ENCODE data around the gene TMEM175. TPM values are rescaled to one million over a fixed set of nuclear protein-coding genes. Genes with fewer than 3 reads are reported as not detected.

TMEM175 gene
- total and polyA plus RNA-seq, 2 of the 13 experiments (the other 11 are each of a cell fraction or from before 2014, with no cell fraction given): 5.1 to 9.9 TPM

DNA sequence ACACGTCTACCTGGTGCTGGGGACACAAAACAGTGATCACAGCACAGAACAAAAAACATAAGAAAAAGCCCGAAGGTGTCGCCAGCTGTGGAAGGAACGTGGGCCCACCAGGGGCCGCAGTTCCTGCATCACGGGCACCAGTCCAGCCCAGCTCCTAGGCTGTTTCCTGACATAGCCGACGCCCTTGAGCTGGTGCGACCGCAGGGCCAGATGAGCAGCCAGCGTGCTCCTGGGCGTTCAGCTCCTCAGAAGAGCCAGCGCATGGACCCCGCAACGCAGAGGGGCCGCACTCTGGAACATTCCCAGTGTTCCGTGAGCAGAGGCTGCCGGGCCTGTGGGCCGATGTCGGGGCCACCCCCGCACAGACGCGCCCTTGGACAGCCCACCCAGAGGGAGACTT is 44.2 kb upstream of the TMEM175 start:
- DNase-seq (ENCODE audit: low spot score) (no peak), FAIRE-seq (no peak), ATAC-seq (no peak)
- POLR2A ChIA-PET: no interaction called here
- Histone ChIP-seq H3K9me3 (ENCODE audit: low read length) (no peaks in the 10 kb centered on the region), H3K79me2 (ENCODE audit: insufficient read depth, low read length) (no peaks in the 10 kb centered on the region), H4K20me1 (ENCODE audit: insufficient read depth, low read length) (no peaks in the 10 kb centered on the region), H3K27ac (ENCODE audit: extremely low read length, insufficient read depth, low read length) (no peak overlapping the region), H3K4me3 (replicated peaks in 1 of 3; ENCODE audit: insufficient read depth in 1 of 3, low read depth in 2 of 3, low read length in 3 of 3) (no peak overlapping the region), H3K36me3 (replicated peaks in 1 of 2; ENCODE audit: control insufficient read depth in 1 of 2, insufficient read depth in 2 of 2, low read length in 2 of 2) (peaks cover 9 to 27% of the 10 kb centered on the region in 2 experiments; a peak in 4 of 5 replicates), H3K27me3 (ENCODE audit: control insufficient read depth in 1 of 2, insufficient read depth in 2 of 2, low read length in 2 of 2) (no peaks in the 10 kb centered on the region), H3K4me2 (ENCODE audit: low read depth, low read length) (no peak overlapping the region), H3K4me1 (ENCODE audit: insufficient read depth, low read length) (no peaks in the 10 kb centered on the region), H3K9ac (ENCODE audit: insufficient read depth, low read depth, low read length) (no peak overlapping the region), H2AFZ (ENCODE audit: low read length) (no peak overlapping the region)
- in situ Hi-C loops (cut with HindIII; ENCODE audit: extremely low pct_ligation_motif_present, low pct_unique_long_range_greater_than_20kb) (no loop called here), intact Hi-C loops (cut with micrococcal nuclease; ENCODE audit: unreplicated experiment) (no loop called here)
- no TSS peak for BruUV-seq (replicated peaks)
- CTCF ChIA-PET (ENCODE audit: low intra/inter-chr PET ratio, low total read pairs): no interaction called here
- TF ChIP-seq KDM1A (CRISPR knock-in tag; IDR thresholded peaks at IDR 0.05) (no peak), NFE2 (CRISPR knock-in tag; IDR thresholded peaks at IDR 0.05) (no peak)
- WGBS (ENCODE audit: low lambda C conversion rate): 87% methylated on average over 4 of the region's 23 CpGs

DNA sequence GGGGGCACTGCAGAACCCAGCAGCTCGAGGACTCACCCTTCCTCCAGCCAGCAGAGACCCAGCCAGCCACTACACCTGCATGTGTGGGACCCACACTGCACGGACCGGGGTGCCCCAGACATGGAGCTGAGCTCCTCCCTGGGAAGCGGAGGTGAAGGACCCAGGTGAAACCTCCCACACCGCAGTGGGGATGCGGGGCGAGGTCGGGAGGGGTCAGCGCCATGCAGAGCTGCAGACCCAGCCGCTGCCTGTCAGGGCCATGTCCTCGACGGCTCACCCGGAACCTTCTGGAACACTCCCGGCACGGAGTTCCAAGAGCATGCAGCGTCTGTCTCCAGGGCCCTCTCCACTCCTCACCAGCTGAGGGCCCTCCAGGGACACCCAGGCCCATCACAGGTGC is 42.7 kb upstream of the TMEM175 start:
- Histone ChIP-seq H3K9me3 (ENCODE audit: low read length) (no peaks in the 10 kb centered on the region), H3K79me2 (ENCODE audit: insufficient read depth, low read length) (no peaks in the 10 kb centered on the region), H3K4me2 (ENCODE audit: low read depth, low read length) (no peak overlapping the region), H3K36me3 (replicated peaks in 1 of 2; ENCODE audit: control insufficient read depth in 1 of 2, insufficient read depth in 2 of 2, low read length in 2 of 2) (peaks cover 7 to 24% of the 10 kb centered on the region in 2 experiments; a peak in 4 of 5 replicates), H3K4me1 (ENCODE audit: insufficient read depth, low read length) (no peaks in the 10 kb centered on the region), H2AFZ (ENCODE audit: low read length) (no peak overlapping the region), H3K27ac (ENCODE audit: extremely low read length, insufficient read depth, low read length) (no peak overlapping the region), H3K9ac (ENCODE audit: insufficient read depth, low read depth, low read length) (no peak overlapping the region), H4K20me1 (ENCODE audit: insufficient read depth, low read length) (no peaks in the 10 kb centered on the region), H3K4me3 (replicated peaks in 1 of 3; ENCODE audit: insufficient read depth in 1 of 3, low read depth in 2 of 3, low read length in 3 of 3) (no peak overlapping the region), H3K27me3 (ENCODE audit: control insufficient read depth in 1 of 2, insufficient read depth in 2 of 2, low read length in 2 of 2) (no peaks in the 10 kb centered on the region)
- CTCF ChIA-PET (ENCODE audit: low intra/inter-chr PET ratio, low total read pairs): no interaction called here
- POLR2A ChIA-PET: no interaction called here
- FAIRE-seq (no peak), DNase-seq (ENCODE audit: low spot score) (no peak), ATAC-seq (no peak)
- intact Hi-C loops (cut with micrococcal nuclease; ENCODE audit: unreplicated experiment): no loop called here
- no TSS peak for BruUV-seq (replicated peaks)
- in situ Hi-C loops (cut with HindIII; ENCODE audit: extremely low pct_ligation_motif_present, low pct_unique_long_range_greater_than_20kb): no loop called here
- 100% methylated on average over 1 of the region's 16 CpGs for WGBS (ENCODE audit: low lambda C conversion rate)
- no peak for TF ChIP-seq NBN (conservative IDR thresholded peaks at IDR 0.05)
- no peak for TF ChIP-seq RXRB (CRISPR knock-in tag; IDR thresholded peaks at IDR 0.05; ENCODE audit: borderline replicate concordance)
- TF ChIP-seq, protein P1, sequence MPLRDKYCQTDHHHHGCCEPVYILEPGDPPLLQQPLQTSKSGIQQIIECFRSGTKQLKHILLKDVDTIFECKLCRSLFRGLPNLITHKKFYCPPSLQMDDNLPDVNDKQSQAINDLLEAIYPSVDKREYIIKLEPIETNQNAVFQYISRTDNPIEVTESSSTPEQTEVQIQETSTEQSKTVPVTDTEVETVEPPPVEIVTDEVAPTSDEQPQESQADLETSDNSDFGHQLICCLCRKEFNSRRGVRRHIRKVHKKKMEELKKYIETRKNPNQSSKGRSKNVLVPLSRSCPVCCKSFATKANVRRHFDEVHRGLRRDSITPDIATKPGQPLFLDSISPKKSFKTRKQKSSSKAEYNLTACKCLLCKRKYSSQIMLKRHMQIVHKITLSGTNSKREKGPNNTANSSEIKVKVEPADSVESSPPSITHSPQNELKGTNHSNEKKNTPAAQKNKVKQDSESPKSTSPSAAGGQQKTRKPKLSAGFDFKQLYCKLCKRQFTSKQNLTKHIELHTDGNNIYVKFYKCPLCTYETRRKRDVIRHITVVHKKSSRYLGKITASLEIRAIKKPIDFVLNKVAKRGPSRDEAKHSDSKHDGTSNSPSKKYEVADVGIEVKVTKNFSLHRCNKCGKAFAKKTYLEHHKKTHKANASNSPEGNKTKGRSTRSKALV (CRISPR knock-in tag; IDR thresholded peaks at IDR 0.05): no peak
- no peak for TF ChIP-seq AHR (CRISPR knock-in tag; IDR thresholded peaks at IDR 0.05)
- TF ChIP-seq HNF4A (CRISPR knock-in tag; IDR thresholded peaks at IDR 0.05): no peak
- no peak for TF ChIP-seq DNMT3B (CRISPR knock-in tag; conservative IDR thresholded peaks at IDR 0.05)
- TF ChIP-seq SMAD1 (CRISPR knock-in tag; IDR thresholded peaks at IDR 0.05; ENCODE audit: borderline replicate concordance, low read depth): no peak
- no peak for TF ChIP-seq CREM (IDR thresholded peaks at IDR 0.05)
- TF ChIP-seq CREM (CRISPR knock-in tag; IDR thresholded peaks at IDR 0.05): no peak
- TF ChIP-seq ZNF383 (CRISPR knock-in tag; IDR thresholded peaks at IDR 0.05; ENCODE audit: borderline replicate concordance): no peak
- no peak for TF ChIP-seq ZNF354B (CRISPR knock-in tag; IDR thresholded peaks at IDR 0.05)
- no peak for TF ChIP-seq ZNF672 (CRISPR knock-in tag; IDR thresholded peaks at IDR 0.05)
- TF ChIP-seq ZNF775 (CRISPR knock-in tag; IDR thresholded peaks at IDR 0.05; ENCODE audit: borderline replicate concordance): no peak
- TF ChIP-seq GABPB1 (CRISPR knock-in tag; IDR thresholded peaks at IDR 0.05): no peak
- no peak for TF ChIP-seq FOXA1 (IDR thresholded peaks at IDR 0.05)
- TF ChIP-seq FOXA1 (CRISPR knock-in tag; IDR thresholded peaks at IDR 0.05): no peak
- TF ChIP-seq, protein P2, sequence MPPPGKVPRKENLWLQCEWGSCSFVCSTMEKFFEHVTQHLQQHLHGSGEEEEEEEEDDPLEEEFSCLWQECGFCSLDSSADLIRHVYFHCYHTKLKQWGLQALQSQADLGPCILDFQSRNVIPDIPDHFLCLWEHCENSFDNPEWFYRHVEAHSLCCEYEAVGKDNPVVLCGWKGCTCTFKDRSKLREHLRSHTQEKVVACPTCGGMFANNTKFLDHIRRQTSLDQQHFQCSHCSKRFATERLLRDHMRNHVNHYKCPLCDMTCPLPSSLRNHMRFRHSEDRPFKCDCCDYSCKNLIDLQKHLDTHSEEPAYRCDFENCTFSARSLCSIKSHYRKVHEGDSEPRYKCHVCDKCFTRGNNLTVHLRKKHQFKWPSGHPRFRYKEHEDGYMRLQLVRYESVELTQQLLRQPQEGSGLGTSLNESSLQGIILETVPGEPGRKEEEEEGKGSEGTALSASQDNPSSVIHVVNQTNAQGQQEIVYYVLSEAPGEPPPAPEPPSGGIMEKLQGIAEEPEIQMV (CRISPR knock-in tag; IDR thresholded peaks at IDR 0.05; ENCODE audit: low read depth): no peak
- TF ChIP-seq POLR2A (IDR thresholded peaks at IDR 0.05; ENCODE audit: insufficient read depth in 1 of 2, low read depth in 2 of 2, low read length in 2 of 2): no peak
- no peak for TF ChIP-seq ARNTL (CRISPR knock-in tag; IDR thresholded peaks at IDR 0.05)

Measured in HepG2 (cell line).